ENCODE results near the gene ACOT12.
A peak's percentile ranks its signal among the peaks of the same experiment; 100 is the strongest.
"Not testable (repeated sequence)": the region's sequence is repeated elsewhere in the genome, so short reads cannot be mapped to it uniquely, and the experiment has no call there.

ACOT12 gene

GRCh38 chr5:81393783-81394718, at the start of gene ACOT12:
ACOT12 (minus strand) TSS chr5:81394134; CDS start chr5:81394114, 20 bp downstream.
- no peak for DNase-seq (ENCODE audit: low spot score)

DNA sequence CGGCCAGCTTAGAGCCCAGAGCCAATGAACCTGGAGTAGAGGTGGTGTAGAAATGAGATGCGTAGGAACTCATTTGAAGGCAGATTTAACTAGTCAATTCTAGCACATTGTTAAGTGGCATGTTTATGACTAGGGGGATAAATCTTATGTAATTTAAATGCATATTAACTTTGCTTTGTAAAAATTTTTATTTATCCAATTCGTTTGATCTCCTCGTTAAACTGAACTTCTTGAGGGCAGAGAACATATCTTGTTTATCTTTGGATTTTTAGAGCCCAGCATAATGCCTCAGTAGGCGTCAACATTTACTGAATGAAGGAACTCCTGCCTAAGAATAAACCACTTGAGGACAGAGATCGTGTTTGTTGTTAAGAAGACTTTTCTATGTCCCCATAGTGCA, 41.1 kb upstream of the ACOT12 start:
- no peak for DNase-seq (ENCODE audit: low spot score)

- DNase-seq (ENCODE audit: low spot score), result no peak
Observed at GRCh38 chr5:81429985-81430384, 36.1 kb upstream of the ACOT12 start.

DNA sequence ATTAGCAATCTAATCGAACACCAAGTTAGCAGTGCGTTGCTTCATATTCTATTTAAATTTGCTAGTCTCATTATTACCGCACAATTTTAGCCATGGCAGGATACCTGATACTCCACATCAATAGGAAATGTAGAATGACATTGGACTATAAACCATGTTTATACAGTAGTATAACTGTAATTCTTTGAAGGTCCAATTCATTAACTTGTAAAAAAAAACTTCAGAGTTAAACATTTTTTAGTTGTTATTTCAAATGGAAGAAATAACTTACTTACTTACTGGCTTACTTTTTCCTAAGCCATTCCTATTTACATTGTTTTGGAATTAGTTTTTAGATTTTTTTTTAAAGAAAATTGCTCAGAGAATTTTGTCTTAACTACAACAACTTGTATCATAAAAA, 35.4 kb upstream of the ACOT12 start:
- no peak for DNase-seq (ENCODE audit: low spot score)

DNA sequence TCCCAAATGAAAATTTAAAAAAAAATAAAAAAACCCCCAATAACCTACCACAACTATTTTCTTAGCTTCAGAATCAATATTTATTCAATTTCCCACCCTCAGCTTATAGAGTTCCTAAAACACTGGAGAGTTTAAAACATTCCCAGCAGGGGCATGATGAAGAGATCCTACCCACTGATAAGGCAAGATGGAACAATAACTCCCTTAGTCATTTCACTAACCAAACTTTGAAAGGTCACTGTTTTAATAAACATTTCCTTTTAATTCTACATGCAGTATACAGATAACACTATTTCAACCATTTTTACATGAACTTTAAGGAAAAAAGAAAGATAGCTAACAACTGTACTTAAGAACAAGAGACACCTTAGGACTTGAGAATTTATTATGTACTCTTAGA, 34.9 kb upstream of the ACOT12 start:
- DNase-seq (ENCODE audit: low spot score), result no peak

- DNase-seq (ENCODE audit: low spot score), result no peak
Observed at GRCh38 chr5:81428446-81428845, 34.5 kb upstream of the ACOT12 start.

DNA sequence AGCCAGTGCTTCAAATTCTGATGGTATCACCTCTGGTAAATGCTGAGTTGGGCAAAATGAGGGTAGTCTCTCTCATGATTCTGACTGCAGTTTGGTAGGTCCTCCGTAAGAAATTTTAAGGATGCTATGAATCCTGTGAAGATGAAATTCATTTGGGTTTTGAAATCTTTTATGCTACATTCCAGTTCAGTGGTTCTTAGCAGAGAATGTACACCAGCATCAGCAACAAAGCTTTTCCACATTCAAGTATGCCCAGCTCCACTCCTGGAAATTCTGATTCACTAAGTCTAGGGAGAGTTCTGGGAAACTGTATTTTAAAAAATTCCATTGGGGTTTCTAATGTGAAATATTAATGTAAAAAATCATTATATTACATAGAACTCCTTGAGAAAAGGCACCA, 33.6 kb upstream of the ACOT12 start:
- DNase-seq (ENCODE audit: low spot score), result no peak

GRCh38 chr5:81426359-81427030, 32.6 kb upstream of the ACOT12 start:
- no peak for DNase-seq (ENCODE audit: low spot score)

- peak; percentile 32 for DNase-seq (ENCODE audit: low spot score)
Observed at GRCh38 chr5:81425569-81425968, 31.6 kb upstream of the ACOT12 start.

- DNase-seq (ENCODE audit: low spot score), result no peak
Observed at GRCh38 chr5:81424728-81425127, 30.8 kb upstream of the ACOT12 start.

- no peak for DNase-seq (ENCODE audit: low spot score)
Observed at GRCh38 chr5:81422671-81423070, 28.7 kb upstream of the ACOT12 start.

- DNase-seq (ENCODE audit: low spot score), result no peak
Observed at GRCh38 chr5:81420039-81420667, 26.2 kb upstream of the ACOT12 start.

GRCh38 chr5:81418606-81419005, 24.7 kb upstream of the ACOT12 start:
- DNase-seq (ENCODE audit: low spot score), result no peak

DNA sequence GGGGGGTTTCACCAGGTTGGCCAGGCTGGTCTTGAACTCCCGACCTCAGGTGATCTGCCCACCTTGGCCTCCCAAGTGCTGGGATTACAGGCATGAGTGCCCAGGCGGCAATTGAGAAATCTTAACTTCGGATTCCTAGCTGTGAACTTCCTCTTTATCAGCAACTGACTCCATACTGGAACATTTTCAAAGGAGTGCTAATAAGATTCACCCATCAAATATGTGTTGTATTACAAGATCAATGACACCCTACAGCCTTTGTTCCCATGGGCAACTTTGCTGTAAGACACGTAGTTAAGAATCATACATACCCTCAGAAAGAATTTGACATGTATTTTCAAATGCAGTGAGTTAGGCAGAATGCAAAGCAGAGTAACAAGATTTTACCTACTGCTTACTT, 23.1 kb upstream of the ACOT12 start:
- no peak for DNase-seq (ENCODE audit: low spot score)

DNA sequence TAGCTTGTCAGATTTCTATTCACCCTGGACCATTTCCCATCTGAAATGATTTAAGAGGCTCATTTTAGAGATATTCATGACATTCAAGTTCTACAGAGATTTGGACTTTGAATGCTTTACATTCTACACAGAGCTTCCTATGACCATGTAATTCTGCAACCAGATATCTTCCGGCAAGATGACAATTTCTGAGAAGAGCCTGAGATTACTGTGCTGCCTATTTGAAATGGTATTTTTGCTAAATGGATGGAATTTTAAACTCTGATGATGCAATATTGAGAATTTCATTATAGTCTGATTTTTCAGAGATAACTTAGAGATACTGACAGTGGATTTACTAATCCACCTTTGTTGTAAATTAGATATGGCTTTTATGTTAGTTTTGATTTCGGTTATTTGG, 16.0 kb upstream of the ACOT12 start:
- no peak for DNase-seq (ENCODE audit: low spot score)

- DNase-seq (ENCODE audit: low spot score), result no peak
Observed at GRCh38 chr5:81409361-81409760, 15.4 kb upstream of the ACOT12 start.

DNA sequence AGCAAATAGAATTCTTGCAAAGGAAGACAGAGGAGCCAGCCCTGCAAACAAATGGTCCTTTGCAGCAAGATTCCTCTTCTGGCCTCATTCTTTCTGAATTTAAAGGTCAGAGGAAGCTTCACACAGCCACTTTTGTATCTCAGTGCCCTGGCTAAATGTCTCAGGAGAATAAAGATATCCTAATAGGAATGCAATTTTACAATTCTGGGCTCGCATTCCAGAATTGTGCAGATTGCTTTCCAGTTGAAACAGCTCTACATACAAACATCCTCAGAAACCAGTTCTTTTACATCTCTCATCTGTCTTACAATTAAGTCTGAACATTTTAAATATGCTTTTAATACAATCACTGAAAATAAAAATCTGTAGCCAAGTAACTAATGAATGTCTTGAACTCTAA, 14.6 kb upstream of the ACOT12 start:
- DNase-seq (ENCODE audit: low spot score), result no peak

- DNase-seq (ENCODE audit: low spot score), result not testable (repeated sequence)
Observed at GRCh38 chr5:81407811-81408210, 13.9 kb upstream of the ACOT12 start.

DNA sequence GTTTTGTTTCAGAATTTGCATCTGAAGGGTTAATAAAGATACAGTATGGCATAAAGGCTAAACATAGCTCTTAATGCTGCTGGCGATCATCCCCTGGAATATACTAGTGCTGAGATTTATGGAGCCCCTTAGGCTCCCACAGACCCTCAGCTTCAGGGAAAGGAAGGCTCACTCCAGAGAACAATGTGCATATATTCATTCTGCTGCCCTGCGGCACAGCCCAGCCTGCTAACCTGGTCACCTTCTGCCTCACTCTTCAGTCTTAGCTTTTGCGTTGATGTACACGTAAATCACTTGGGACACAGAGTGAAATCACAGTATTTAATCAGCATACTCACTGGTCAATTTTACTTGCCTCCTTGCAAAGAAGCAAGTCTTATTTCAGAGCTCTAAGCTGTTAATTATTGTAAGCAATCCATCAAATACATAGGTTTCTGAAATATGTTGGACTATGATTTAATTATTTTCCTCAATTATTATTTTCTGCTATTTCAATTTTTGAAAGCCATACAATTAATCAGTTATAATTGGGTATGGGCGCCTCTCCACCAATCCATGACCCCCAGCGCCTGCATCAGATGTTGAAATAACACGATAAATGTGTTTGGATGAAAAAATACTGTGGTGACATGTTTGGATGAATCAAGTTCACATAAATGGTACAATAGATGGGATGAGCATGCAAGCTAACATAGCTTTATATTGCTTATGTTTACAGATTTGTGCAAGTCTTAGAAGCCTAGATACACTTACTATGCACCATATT, 11.4 kb upstream of the ACOT12 start:
- DNase-seq (ENCODE audit: low spot score), result no peak

GRCh38 chr5:81402192-81402930, 8.4 kb upstream of the ACOT12 start:
- no peak for DNase-seq (ENCODE audit: low spot score)

- DNase-seq (ENCODE audit: low spot score), result no peak
Observed at GRCh38 chr5:81401266-81401665, 7.3 kb upstream of the ACOT12 start.

All from CD4-positive, alpha-beta T cell treated with Interleukin-6 at 100 ng/mL for 8 hours (primary cell).